Measurements from ENCODE around the gene SYNE1.
"Not testable (repeated sequence)": the region's sequence is repeated elsewhere in the genome, so short reads cannot be mapped to it uniquely, and the experiment has no call there.

The SYNE1 gene

GRCh38 chr6:152637296-152638047 is at the start of gene SYNE1:
Gene SYNE1, minus strand, starts transcription at chr6:152637362. Its CDS starts 9,031 bp downstream, at chr6:152628331.
- peak within 1 kb of the TSS; percentile 32 for H3K27ac ChIP-seq (ENCODE audit: low read depth, low read length)

GRCh38 chr6:152685819-152686218 is 48.7 kb upstream of the SYNE1 start:
- Histone ChIP-seq H3K27ac (ENCODE audit: low read depth, low read length) (no peak overlapping the region), H3K9ac (ENCODE audit: low read length in 5 of 5) (no peak overlapping the region), H3K9me3 (ENCODE audit: control insufficient read depth in 5 of 5, low read length in 5 of 5) (no peaks in the 10 kb centered on the region), H3K36me3 (ENCODE audit: control insufficient read depth in 5 of 5, insufficient read depth in 5 of 5, low read length in 5 of 5) (no peaks in the 10 kb centered on the region), H3K4me1 (ENCODE audit: control insufficient read depth in 5 of 5, insufficient read depth in 5 of 5, low read length in 5 of 5) (no peaks in the 10 kb centered on the region), H3K27me3 (ENCODE audit: control insufficient read depth in 5 of 5, insufficient read depth in 4 of 5, low read length in 5 of 5) (no peaks in the 10 kb centered on the region), H3K4me3 (ENCODE audit: low read depth in 1 of 5, low read length in 5 of 5) (no peak overlapping the region)

More at GRCh38 chr6:152637296-152638047, at the start of gene SYNE1:
- peaks cover 5 to 21% (median 16%) of the 10 kb centered on the region in 5 donors for H3K4me1 ChIP-seq (ENCODE audit: control insufficient read depth in 5 of 5, insufficient read depth in 5 of 5, low read length in 5 of 5)
- no peaks in the 10 kb centered on the region for H3K36me3 ChIP-seq (ENCODE audit: control insufficient read depth in 5 of 5, insufficient read depth in 5 of 5, low read length in 5 of 5)
- peak within 1 kb of the TSS; percentile 58 to 81 (median 72) for H3K4me3 ChIP-seq (ENCODE audit: low read depth in 1 of 5, low read length in 5 of 5)
- H3K27me3 ChIP-seq (ENCODE audit: control insufficient read depth in 5 of 5, insufficient read depth in 4 of 5, low read length in 5 of 5): peaks cover 0 to 15% (median 7%) of the 10 kb centered on the region in 5 donors
- H3K9me3 ChIP-seq (ENCODE audit: control insufficient read depth in 5 of 5, low read length in 5 of 5): no peaks in the 10 kb centered on the region
- peak within 1 kb of the TSS in 4 of 5 donors; percentile 19 to 73 (median 42) for H3K9ac ChIP-seq (ENCODE audit: low read length in 5 of 5)

GRCh38 chr6:152682935-152683334 is 45.8 kb upstream of the SYNE1 start:
- not testable (repeated sequence) for H3K9me3 ChIP-seq (ENCODE audit: control insufficient read depth in 5 of 5, low read length in 5 of 5); H3K4me1 ChIP-seq (ENCODE audit: control insufficient read depth in 5 of 5, insufficient read depth in 5 of 5, low read length in 5 of 5); H3K27ac ChIP-seq (ENCODE audit: low read depth, low read length); H3K9ac ChIP-seq (ENCODE audit: low read length in 5 of 5); H3K27me3 ChIP-seq (ENCODE audit: control insufficient read depth in 5 of 5, insufficient read depth in 4 of 5, low read length in 5 of 5); H3K4me3 ChIP-seq (ENCODE audit: low read depth in 1 of 5, low read length in 5 of 5); H3K36me3 ChIP-seq (ENCODE audit: control insufficient read depth in 5 of 5, insufficient read depth in 5 of 5, low read length in 5 of 5)

GRCh38 chr6:152682141-152682540 is 45.0 kb upstream of the SYNE1 start:
- peaks cover 0 to 3% (median 0%) of the 10 kb centered on the region in 5 donors for H3K4me1 ChIP-seq (ENCODE audit: control insufficient read depth in 5 of 5, insufficient read depth in 5 of 5, low read length in 5 of 5)
- no peaks in the 10 kb centered on the region for H3K9me3 ChIP-seq (ENCODE audit: control insufficient read depth in 5 of 5, low read length in 5 of 5)

GRCh38 chr6:152680879-152681517 is 43.8 kb upstream of the SYNE1 start:
- Histone ChIP-seq H3K27me3 (ENCODE audit: control insufficient read depth in 5 of 5, insufficient read depth in 4 of 5, low read length in 5 of 5) (no peaks in the 10 kb centered on the region), H3K9me3 (ENCODE audit: control insufficient read depth in 5 of 5, low read length in 5 of 5) (no peaks in the 10 kb centered on the region), H3K36me3 (ENCODE audit: control insufficient read depth in 5 of 5, insufficient read depth in 5 of 5, low read length in 5 of 5) (no peaks in the 10 kb centered on the region), H3K9ac (ENCODE audit: low read length in 5 of 5) (no peak overlapping the region), H3K4me1 (ENCODE audit: control insufficient read depth in 5 of 5, insufficient read depth in 5 of 5, low read length in 5 of 5) (peaks cover 0 to 3% (median 0%) of the 10 kb centered on the region in 5 donors), H3K4me3 (ENCODE audit: low read depth in 1 of 5, low read length in 5 of 5) (no peak overlapping the region), H3K27ac (ENCODE audit: low read depth, low read length) (no peak overlapping the region)

More at GRCh38 chr6:152682141-152682540, 45.0 kb upstream of the SYNE1 start:
- H3K4me3 ChIP-seq (ENCODE audit: low read depth in 1 of 5, low read length in 5 of 5): no peak overlapping the region
- H3K9ac ChIP-seq (ENCODE audit: low read length in 5 of 5): no peak overlapping the region
- no peaks in the 10 kb centered on the region for H3K36me3 ChIP-seq (ENCODE audit: control insufficient read depth in 5 of 5, insufficient read depth in 5 of 5, low read length in 5 of 5)
- no peak overlapping the region for H3K27ac ChIP-seq (ENCODE audit: low read depth, low read length)
- H3K27me3 ChIP-seq (ENCODE audit: control insufficient read depth in 5 of 5, insufficient read depth in 4 of 5, low read length in 5 of 5): no peaks in the 10 kb centered on the region

- H3K36me3 ChIP-seq (ENCODE audit: control insufficient read depth in 5 of 5, insufficient read depth in 5 of 5, low read length in 5 of 5): no peaks in the 10 kb centered on the region
- H3K27ac ChIP-seq (ENCODE audit: low read depth, low read length): no peak overlapping the region
- no peaks in the 10 kb centered on the region for H3K9me3 ChIP-seq (ENCODE audit: control insufficient read depth in 5 of 5, low read length in 5 of 5)
- no peak overlapping the region for H3K4me3 ChIP-seq (ENCODE audit: low read depth in 1 of 5, low read length in 5 of 5)
- peaks cover 0 to 3% (median 0%) of the 10 kb centered on the region in 5 donors for H3K4me1 ChIP-seq (ENCODE audit: control insufficient read depth in 5 of 5, insufficient read depth in 5 of 5, low read length in 5 of 5)
- H3K27me3 ChIP-seq (ENCODE audit: control insufficient read depth in 5 of 5, insufficient read depth in 4 of 5, low read length in 5 of 5): no peaks in the 10 kb centered on the region
- H3K9ac ChIP-seq (ENCODE audit: low read length in 5 of 5): no peak overlapping the region
Measured at GRCh38 chr6:152680151-152680550, 43.0 kb upstream of the SYNE1 start.

- no peaks in the 10 kb centered on the region for H3K9me3 ChIP-seq (ENCODE audit: control insufficient read depth in 5 of 5, low read length in 5 of 5)
- H3K9ac ChIP-seq (ENCODE audit: low read length in 5 of 5): no peak overlapping the region
- no peak overlapping the region for H3K4me3 ChIP-seq (ENCODE audit: low read depth in 1 of 5, low read length in 5 of 5)
- no peaks in the 10 kb centered on the region for H3K36me3 ChIP-seq (ENCODE audit: control insufficient read depth in 5 of 5, insufficient read depth in 5 of 5, low read length in 5 of 5)
- H3K4me1 ChIP-seq (ENCODE audit: control insufficient read depth in 5 of 5, insufficient read depth in 5 of 5, low read length in 5 of 5): peaks cover 0 to 3% (median 0%) of the 10 kb centered on the region in 5 donors
- no peaks in the 10 kb centered on the region for H3K27me3 ChIP-seq (ENCODE audit: control insufficient read depth in 5 of 5, insufficient read depth in 4 of 5, low read length in 5 of 5)
- H3K27ac ChIP-seq (ENCODE audit: low read depth, low read length): no peak overlapping the region
Measured at GRCh38 chr6:152673236-152673635, 36.1 kb upstream of the SYNE1 start.

GRCh38 chr6:152671171-152671570 is 34.0 kb upstream of the SYNE1 start:
- Histone ChIP-seq H3K4me1 (ENCODE audit: control insufficient read depth in 5 of 5, insufficient read depth in 5 of 5, low read length in 5 of 5) (peaks cover 0 to 3% (median 0%) of the 10 kb centered on the region in 5 donors), H3K4me3 (ENCODE audit: low read depth in 1 of 5, low read length in 5 of 5) (no peak overlapping the region), H3K27ac (ENCODE audit: low read depth, low read length) (no peak overlapping the region), H3K9ac (ENCODE audit: low read length in 5 of 5) (no peak overlapping the region), H3K36me3 (ENCODE audit: control insufficient read depth in 5 of 5, insufficient read depth in 5 of 5, low read length in 5 of 5) (no peaks in the 10 kb centered on the region), H3K9me3 (ENCODE audit: control insufficient read depth in 5 of 5, low read length in 5 of 5) (no peaks in the 10 kb centered on the region), H3K27me3 (ENCODE audit: control insufficient read depth in 5 of 5, insufficient read depth in 4 of 5, low read length in 5 of 5) (no peaks in the 10 kb centered on the region)

- no peaks in the 10 kb centered on the region for H3K36me3 ChIP-seq (ENCODE audit: control insufficient read depth in 5 of 5, insufficient read depth in 5 of 5, low read length in 5 of 5)
- H3K27me3 ChIP-seq (ENCODE audit: control insufficient read depth in 5 of 5, insufficient read depth in 4 of 5, low read length in 5 of 5): no peaks in the 10 kb centered on the region
- no peaks in the 10 kb centered on the region for H3K9me3 ChIP-seq (ENCODE audit: control insufficient read depth in 5 of 5, low read length in 5 of 5)
- H3K27ac ChIP-seq (ENCODE audit: low read depth, low read length): no peak overlapping the region
- H3K4me3 ChIP-seq (ENCODE audit: low read depth in 1 of 5, low read length in 5 of 5): no peak overlapping the region
- H3K9ac ChIP-seq (ENCODE audit: low read length in 5 of 5): no peak overlapping the region
- H3K4me1 ChIP-seq (ENCODE audit: control insufficient read depth in 5 of 5, insufficient read depth in 5 of 5, low read length in 5 of 5): peaks cover 0 to 3% (median 0%) of the 10 kb centered on the region in 5 donors
Measured at GRCh38 chr6:152669895-152670294, 32.7 kb upstream of the SYNE1 start.

- H3K4me3 ChIP-seq (ENCODE audit: low read depth in 1 of 5, low read length in 5 of 5): no peak overlapping the region
- H3K4me1 ChIP-seq (ENCODE audit: control insufficient read depth in 5 of 5, insufficient read depth in 5 of 5, low read length in 5 of 5): no peaks in the 10 kb centered on the region
- H3K27ac ChIP-seq (ENCODE audit: low read depth, low read length): no peak overlapping the region
- H3K27me3 ChIP-seq (ENCODE audit: control insufficient read depth in 5 of 5, insufficient read depth in 4 of 5, low read length in 5 of 5): no peaks in the 10 kb centered on the region
- no peaks in the 10 kb centered on the region for H3K36me3 ChIP-seq (ENCODE audit: control insufficient read depth in 5 of 5, insufficient read depth in 5 of 5, low read length in 5 of 5)
- no peaks in the 10 kb centered on the region for H3K9me3 ChIP-seq (ENCODE audit: control insufficient read depth in 5 of 5, low read length in 5 of 5)
- H3K9ac ChIP-seq (ENCODE audit: low read length in 5 of 5): no peak overlapping the region
Measured at GRCh38 chr6:152661776-152662175, 24.6 kb upstream of the SYNE1 start.

All from subcutaneous abdominal adipose tissue (tissue), 5 donors.